Activated T-cell treated with anti-CD3 and anti-CD28 coated beads, Interleukin-2, amount 50 U/mL, for 72 hours (primary cell): ENCODE results near the gene PLEK2. TPM values are rescaled to one million over a fixed set of nuclear protein-coding genes. Genes with fewer than 3 reads are reported as not detected.
"Not testable (repeated sequence)": the region's sequence is repeated elsewhere in the genome, so short reads cannot be mapped to it uniquely, and the experiment has no call there.

Experiments
- ATAC-seq, 2 donors: fragments of 150-1000 bp; cut with Tn5 transposase; replicated peaks in 1 of 2; 2 replicates each; pipeline ENCODE4 v1.10.0; 2021; ENCODE audit warnings: moderate library complexity in 2 of 2, mild to moderate bottlenecking in 1 of 2
- DNase-seq, 2 donors: peaks; one replicate each; pipeline ENCODE4 v3.0.0; 2021 to 2022; ENCODE audit warnings: mixed read lengths in 1 of 2
- H3K27ac Mint-ChIP-seq: one replicate; pipeline ENCODE4 v1.8.0; 2022; ENCODE audit warnings: mild to moderate bottlenecking, moderate library complexity, mixed read lengths
- H3K27me3 Mint-ChIP-seq: one replicate; pipeline ENCODE4 v1.8.0; 2022; ENCODE audit warnings: low read depth, mixed read lengths
- H3K36me3 Mint-ChIP-seq, 2 donors: one replicate each; pipeline ENCODE4 v1.8.0; 2022; ENCODE audit warnings: mixed read lengths in 2 of 2, mild to moderate bottlenecking in 1 of 2; ENCODE audit not compliant: insufficient read depth in 2 of 2
- H3K4me1 Mint-ChIP-seq: one replicate; pipeline ENCODE4 v1.8.0; 2022; ENCODE audit warnings: low read depth, mixed read lengths
- H3K4me3 Mint-ChIP-seq, 2 donors: one replicate each; pipeline ENCODE4 v1.8.0; 2022; ENCODE audit warnings: mild to moderate bottlenecking in 2 of 2, mixed read lengths in 2 of 2, moderate library complexity in 2 of 2
- H3K9me3 Mint-ChIP-seq, 2 donors: one replicate each; pipeline ENCODE4 v1.8.0; 2022; ENCODE audit warnings: mixed read lengths in 2 of 2
- total RNA-seq, 2 donors: library from RNA; stranded (reverse); gene quantifications; one replicate each; pipeline ENCODE4 v1.2.3, GENCODE V29; 2022

Gene PLEK2
- total RNA-seq, 2 donors from 2014 or later, result 0.84 to 1.4 TPM

- no peaks in the 10 kb centered on the region for H3K9me3 Mint-ChIP-seq
- ATAC-seq (no peak), DNase-seq (no peak)
- peaks cover 14% of the 10 kb centered on the region for H3K27me3 Mint-ChIP-seq
- no peaks in the 10 kb centered on the region for H3K36me3 Mint-ChIP-seq
- H3K4me3 Mint-ChIP-seq, result no peak overlapping the region
- H3K4me1 Mint-ChIP-seq, result no peaks in the 10 kb centered on the region
- no peak overlapping the region for H3K27ac Mint-ChIP-seq
Measured at GRCh38 chr14:67423424-67423823, 11.5 kb upstream of the PLEK2 start.

GRCh38 chr14:67421356-67422224, 9.6 kb upstream of the PLEK2 start:
- peaks cover 14% of the 10 kb centered on the region for H3K27me3 Mint-ChIP-seq
- H3K9me3 Mint-ChIP-seq, result no peaks in the 10 kb centered on the region
- H3K4me1 Mint-ChIP-seq, result no peaks in the 10 kb centered on the region
- H3K36me3 Mint-ChIP-seq, result no peaks in the 10 kb centered on the region
- H3K4me3 Mint-ChIP-seq, result no peak overlapping the region
- no peak overlapping the region for H3K27ac Mint-ChIP-seq
- DNase-seq, result no peak
- no peak for ATAC-seq

DNA sequence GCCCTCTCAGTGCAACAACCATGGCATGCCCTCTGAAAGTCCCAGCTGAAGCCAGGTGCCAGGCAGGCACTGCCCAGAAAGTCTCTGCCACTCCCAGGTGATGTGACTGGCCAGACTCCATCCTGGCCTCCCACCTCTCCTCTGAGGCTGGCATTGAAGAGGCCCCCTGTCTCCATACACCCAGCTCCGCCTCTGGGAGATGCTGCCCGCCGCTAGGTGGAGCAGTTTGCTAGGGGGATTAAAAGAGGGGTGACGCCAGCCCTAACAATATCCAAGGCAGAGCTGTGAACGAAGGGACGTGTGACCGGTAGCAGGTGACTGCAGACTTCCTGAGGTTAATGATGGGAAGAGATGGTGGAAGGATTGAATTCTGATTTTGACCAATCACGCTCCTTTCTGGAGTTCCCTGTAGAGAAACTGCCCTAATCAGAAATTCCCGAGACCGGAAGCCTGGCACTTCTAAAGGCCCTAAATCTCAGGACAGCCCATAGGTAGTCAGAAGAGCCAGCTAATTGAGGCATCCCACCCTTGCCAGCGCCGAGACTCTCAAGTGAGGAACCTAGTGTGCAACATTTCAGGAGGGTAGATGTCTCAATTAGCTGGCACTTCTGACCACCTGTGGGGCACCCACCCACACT, 8.3 kb upstream of the PLEK2 start:
- no peaks in the 10 kb centered on the region for H3K4me1 Mint-ChIP-seq
- no peaks in the 10 kb centered on the region for H3K9me3 Mint-ChIP-seq
- ATAC-seq (peak; percentile 40 to 49), DNase-seq (peak; percentile 41 to 55)
- no peaks in the 10 kb centered on the region for H3K36me3 Mint-ChIP-seq
- H3K27ac Mint-ChIP-seq, result no peak overlapping the region
- no peak overlapping the region for H3K4me3 Mint-ChIP-seq
- H3K27me3 Mint-ChIP-seq, result peaks cover 8% of the 10 kb centered on the region

GRCh38 chr14:67418401-67419191, 6.6 kb upstream of the PLEK2 start:
- no peak for DNase-seq
- Mint-ChIP-seq H3K4me1 (peaks cover 9% of the 10 kb centered on the region), H3K27me3 (no peaks in the 10 kb centered on the region), H3K36me3 (no peaks in the 10 kb centered on the region), H3K27ac (no peak overlapping the region), H3K4me3 (no peak overlapping the region), H3K9me3 (no peaks in the 10 kb centered on the region)
- ATAC-seq, result no peak

DNA sequence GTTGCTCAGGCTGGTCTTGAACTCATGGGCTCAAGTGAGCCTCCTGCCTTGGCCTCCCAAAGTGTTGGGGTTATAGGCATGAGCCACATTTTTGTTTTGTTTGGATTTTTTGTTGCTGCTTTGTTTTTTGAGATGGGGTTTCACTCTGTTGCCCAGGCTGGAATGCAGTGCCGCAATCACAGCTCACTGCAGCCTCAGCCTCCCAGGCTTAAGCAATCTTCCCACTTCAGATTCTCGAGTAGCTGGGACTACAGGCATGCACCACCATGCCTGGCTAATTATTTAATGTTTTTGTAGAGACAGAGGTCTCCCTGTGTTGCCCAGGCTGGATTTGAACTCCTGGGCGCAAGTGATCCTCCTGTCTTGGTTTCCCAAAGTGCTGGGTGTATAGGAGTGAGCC, 5.7 kb upstream of the PLEK2 start:
- ATAC-seq (no peak), DNase-seq (no peak)
- Mint-ChIP-seq H3K4me3 (no peak overlapping the region), H3K9me3 (no peaks in the 10 kb centered on the region), H3K27me3 (no peaks in the 10 kb centered on the region), H3K27ac (no peak overlapping the region), H3K36me3 (no peaks in the 10 kb centered on the region), H3K4me1 (peaks cover 9% of the 10 kb centered on the region)

GRCh38 chr14:67416810-67417209, 4.8 kb upstream of the PLEK2 start:
- Mint-ChIP-seq H3K36me3 (no peaks in the 10 kb centered on the region), H3K9me3 (no peaks in the 10 kb centered on the region), H3K4me1 (peaks cover 14% of the 10 kb centered on the region), H3K27me3 (no peaks in the 10 kb centered on the region), H3K27ac (no peak overlapping the region), H3K4me3 (no peak overlapping the region)
- DNase-seq, result no peak
- no peak for ATAC-seq

DNA sequence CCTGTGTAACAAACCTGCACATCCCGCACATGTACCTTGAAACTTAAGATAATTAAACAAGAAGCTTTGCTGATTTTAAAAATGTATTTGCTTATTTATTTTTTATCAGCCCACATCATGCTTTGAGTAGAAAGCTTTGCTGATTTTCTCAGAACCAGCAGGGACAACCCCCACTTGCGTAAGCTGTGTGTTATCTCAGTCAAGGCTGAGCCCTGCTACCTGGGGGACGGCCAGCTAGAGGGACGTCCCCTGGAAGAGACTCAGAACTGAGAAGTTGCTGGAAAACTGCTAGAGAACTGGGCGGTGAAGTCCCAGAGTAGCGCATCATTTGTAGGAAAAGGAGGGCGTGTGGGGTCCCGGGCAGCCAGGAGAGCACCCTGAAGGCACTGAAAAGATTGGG, 4.1 kb upstream of the PLEK2 start:
- H3K27me3 Mint-ChIP-seq, result peaks cover under 1% of the 10 kb centered on the region
- H3K27ac Mint-ChIP-seq, result no peak overlapping the region
- H3K4me1 Mint-ChIP-seq, result peaks cover 14% of the 10 kb centered on the region

DNA sequence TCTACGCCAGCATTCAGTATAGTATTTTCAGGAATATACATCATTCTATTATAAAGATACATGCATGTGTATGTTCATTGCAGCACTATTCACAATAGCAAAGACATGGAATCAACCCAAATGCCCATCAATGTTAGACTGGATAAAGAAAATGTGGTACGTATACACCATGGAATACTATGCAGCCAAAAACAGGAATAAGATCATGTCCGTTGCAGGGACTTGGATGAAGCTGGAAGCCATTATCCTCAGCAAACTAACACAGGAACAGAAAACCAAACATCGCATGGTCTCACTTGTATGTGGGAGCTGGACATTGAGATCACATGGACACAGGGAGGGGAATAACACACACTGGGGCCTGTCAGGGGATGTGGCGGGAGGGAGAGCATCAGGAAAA, 3.6 kb upstream of the PLEK2 start:
- DNase-seq, H3K4me3 Mint-ChIP-seq, H3K27ac Mint-ChIP-seq, H3K36me3 Mint-ChIP-seq, H3K27me3 Mint-ChIP-seq, H3K9me3 Mint-ChIP-seq, ATAC-seq: not testable (repeated sequence)
- H3K4me1 Mint-ChIP-seq, result peaks cover 14% of the 10 kb centered on the region

More for the DNA sequence above, 4.1 kb upstream of the PLEK2 start:
- H3K9me3 Mint-ChIP-seq, result no peaks in the 10 kb centered on the region
- ATAC-seq, result no peak
- H3K4me3 Mint-ChIP-seq, result no peak overlapping the region
- no peaks in the 10 kb centered on the region for H3K36me3 Mint-ChIP-seq
- no peak for DNase-seq

DNA sequence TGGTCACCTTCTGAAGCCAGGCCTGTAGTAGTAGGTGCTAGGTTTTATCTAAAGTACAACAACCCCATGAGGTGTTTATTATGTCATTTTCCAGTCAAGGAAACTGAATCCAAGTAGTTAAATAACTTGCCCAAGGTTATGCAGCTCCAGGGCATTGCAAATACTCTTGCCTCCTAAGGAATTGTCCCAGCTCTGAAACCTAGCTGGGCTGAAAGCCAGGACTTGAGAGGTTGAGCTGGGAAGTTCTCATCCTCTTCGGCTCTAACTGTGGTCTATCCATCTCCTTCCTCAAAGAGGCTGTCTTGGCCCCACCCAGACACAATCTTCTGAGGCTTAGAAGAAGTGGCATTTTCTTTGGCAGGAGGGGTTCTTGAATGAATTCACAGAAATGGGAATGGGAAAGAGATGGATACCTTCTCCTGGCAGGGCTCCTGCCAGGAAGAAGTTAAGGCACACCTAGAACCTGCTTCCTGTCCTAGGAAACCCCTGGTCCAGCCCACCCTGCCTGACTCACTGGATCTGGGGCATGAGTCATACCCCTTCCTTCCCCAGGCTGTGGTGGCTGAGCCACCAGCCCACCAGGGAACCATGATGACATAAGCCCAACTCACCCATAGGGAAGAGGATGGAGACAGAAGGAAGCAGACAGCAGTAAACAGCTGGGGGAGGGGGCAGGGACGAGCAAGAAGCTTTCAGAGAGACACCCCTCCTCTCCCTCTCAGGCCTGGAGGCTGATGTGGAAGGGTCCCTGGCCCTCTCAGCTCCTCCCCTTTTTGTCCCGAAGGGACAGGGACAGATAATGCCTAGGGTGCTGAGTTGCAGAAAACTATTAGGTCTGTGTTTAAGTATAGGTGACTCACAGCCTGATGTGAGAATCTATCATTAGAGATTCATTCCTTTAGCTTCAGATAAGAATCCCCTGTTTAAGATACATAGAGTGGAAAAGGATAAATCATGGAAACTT, 2.1 kb upstream of the PLEK2 start:
- H3K27me3 Mint-ChIP-seq, result peaks cover 7% of the 10 kb centered on the region
- peak; percentile 48 for DNase-seq
- H3K4me3 Mint-ChIP-seq, result no peak overlapping the region
- H3K9me3 Mint-ChIP-seq, result no peaks in the 10 kb centered on the region
- H3K4me1 Mint-ChIP-seq, result peaks cover 14% of the 10 kb centered on the region
- no peak overlapping the region for H3K27ac Mint-ChIP-seq
- ATAC-seq, result peak; percentile 78 to 81
- no peaks in the 10 kb centered on the region for H3K36me3 Mint-ChIP-seq

DNA sequence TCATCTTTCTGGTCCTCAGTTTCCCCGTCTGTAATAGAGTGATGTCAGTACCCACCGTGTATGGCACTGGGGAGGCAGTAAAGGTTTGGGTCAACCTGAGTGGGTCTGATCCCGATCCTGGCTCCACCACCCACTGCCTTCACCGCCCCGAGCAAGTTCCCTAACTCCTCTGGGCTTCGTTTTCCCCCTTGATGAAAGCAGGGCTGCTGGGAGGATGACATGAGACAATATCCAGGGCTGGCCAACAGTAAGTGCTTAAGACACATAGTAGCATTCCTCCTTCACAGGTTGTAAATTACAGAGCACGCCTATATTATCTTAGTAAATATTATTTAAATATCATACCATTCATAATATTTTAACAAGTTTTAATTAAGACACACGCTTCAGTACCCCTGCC, 595 bp downstream of the PLEK2 start:
- Mint-ChIP-seq H3K4me3 (no peak overlapping the region), H3K27me3 (peaks cover 7% of the 10 kb centered on the region), H3K4me1 (peaks cover 14% of the 10 kb centered on the region), H3K27ac (no peak overlapping the region), H3K36me3 (no peaks in the 10 kb centered on the region), H3K9me3 (no peaks in the 10 kb centered on the region)
- no peak for ATAC-seq
- DNase-seq, result no peak

DNA sequence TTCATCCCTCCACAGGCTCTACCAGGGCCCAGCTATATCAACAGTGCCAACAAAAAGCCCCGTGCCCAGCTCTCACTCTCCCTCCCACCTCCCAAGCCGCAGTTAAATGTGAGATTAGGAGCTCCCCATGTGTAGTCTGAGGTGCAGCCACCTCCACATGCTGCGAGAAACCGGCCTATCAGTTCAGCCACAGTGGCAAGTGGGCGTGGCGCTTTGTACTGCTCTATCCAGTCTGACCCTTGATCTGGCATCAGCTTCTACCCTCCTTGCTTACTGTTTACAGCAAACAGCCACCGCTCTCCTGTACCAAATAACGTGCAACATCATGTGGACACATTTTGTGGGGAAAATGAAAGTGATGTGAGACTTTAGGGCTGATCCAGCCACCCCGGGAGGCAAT, 1.7 kb downstream of the PLEK2 start:
- Mint-ChIP-seq H3K36me3 (no peaks in the 10 kb centered on the region), H3K27ac (no peak overlapping the region), H3K4me1 (peaks cover 14% of the 10 kb centered on the region), H3K4me3 (no peak overlapping the region), H3K27me3 (peaks cover 7% of the 10 kb centered on the region), H3K9me3 (no peaks in the 10 kb centered on the region)
- DNase-seq (no peak), ATAC-seq (no peak)

DNA sequence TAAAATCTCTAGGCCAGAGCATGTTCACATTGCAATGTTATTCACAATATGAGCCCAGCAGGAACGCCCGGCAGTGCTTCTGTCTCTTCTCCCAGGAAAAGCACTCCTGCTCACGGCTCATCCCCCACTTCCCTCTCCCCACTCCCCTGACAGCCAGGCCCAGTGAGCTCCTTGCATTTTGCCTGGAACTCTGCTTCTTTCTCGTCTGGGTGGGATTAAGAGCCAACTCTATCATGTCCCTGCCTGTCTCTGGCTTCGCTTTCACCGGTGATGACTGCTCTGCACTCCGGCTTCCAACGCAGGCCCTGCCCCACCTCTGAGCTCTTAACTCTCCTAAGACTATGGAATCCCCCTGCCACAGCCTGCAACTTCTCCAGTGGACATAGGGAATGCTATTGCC, 2.5 kb downstream of the PLEK2 start:
- peaks cover 7% of the 10 kb centered on the region for H3K27me3 Mint-ChIP-seq
- peaks cover 14% of the 10 kb centered on the region for H3K4me1 Mint-ChIP-seq
- H3K9me3 Mint-ChIP-seq, result no peaks in the 10 kb centered on the region
- H3K36me3 Mint-ChIP-seq, result no peaks in the 10 kb centered on the region
- ATAC-seq (no peak), DNase-seq (no peak)
- H3K4me3 Mint-ChIP-seq, result no peak overlapping the region
- H3K27ac Mint-ChIP-seq, result no peak overlapping the region
